ENCODE data around the gene MAD2L1. TPM values are rescaled to one million over a fixed set of nuclear protein-coding genes. Genes with fewer than 3 reads are reported as not detected.

Gene MAD2L1
- 1 to 10 TPM in 2 of 4 donors, under 1 TPM in 2; 0.37 to 3.4 (median 1.4) TPM for total RNA-seq

GRCh38 chr4:120066517-120067340 lies at the start of gene MAD2L1:
TSS of gene MAD2L1 (minus strand) at chr4:120066848. CDS start at chr4:120066734, 114 bp downstream.
- Histone ChIP-seq H3K9me3 (no peaks in the 10 kb centered on the region), H3K4me1 (peaks cover 6 to 32% (median 20%) of the 10 kb centered on the region in 4 donors), H3K27ac (peak within 1 kb of the TSS; percentile 92 to 98 (median 95)), H3K27me3 (no peaks in the 10 kb centered on the region), H3K4me3 (peak within 1 kb of the TSS; percentile 44 to 86 (median 58)), H3K36me3 (no peaks in the 10 kb centered on the region)
- in situ Hi-C loops (cut with MboI; ENCODE audit: low pct_ligation_motif_present in 1 of 4, low pct_unique_long_range_greater_than_20kb in 1 of 4, low sequenced_read_pairs in 3 of 4), result no loop called here
- WGBS, 2 donors (ENCODE audit: low coverage in 1 of 2), result 0% methylated on average over 59 of the region's 65 CpGs; no CpG with 5 or more reads in 1 of the 2 donors
- TF ChIP-seq EP300 (IDR thresholded peaks at IDR 0.05; ENCODE audit: low read depth), result no peak
- TF ChIP-seq POLR2A (IDR thresholded peaks at IDR 0.05), result peak; percentile 90
- no peak for TF ChIP-seq CTCF (IDR thresholded peaks at IDR 0.05)
- TF ChIP-seq POLR2AphosphoS5 (IDR thresholded peaks at IDR 0.05), result peak; percentile 72 to 96 (median 96)
- peak; percentile 99 for DNase-seq
- intact Hi-C loops (cut with DNase I; ENCODE audit: low total_unique reads), result no loop called here

- H3K4me1 ChIP-seq, result no peaks in the 10 kb centered on the region
- intact Hi-C loops (cut with DNase I; ENCODE audit: low total_unique reads), result no loop called here
- in situ Hi-C loops (cut with MboI; ENCODE audit: low pct_ligation_motif_present in 1 of 4, low pct_unique_long_range_greater_than_20kb in 1 of 4, low sequenced_read_pairs in 3 of 4), result no loop called here
These were observed 45.1 kb upstream of the MAD2L1 start for GRCh38 chr4:120111745-120112144.

GRCh38 chr4:120109406-120109805 lies 42.8 kb upstream of the MAD2L1 start:
- Histone ChIP-seq H3K9me3 (no peaks in the 10 kb centered on the region), H3K4me1 (no peaks in the 10 kb centered on the region), H3K27me3 (no peaks in the 10 kb centered on the region), H3K4me3 (no peak overlapping the region), H3K27ac (no peak overlapping the region), H3K36me3 (no peaks in the 10 kb centered on the region)
- in situ Hi-C loops (cut with MboI; ENCODE audit: low pct_ligation_motif_present in 1 of 4, low pct_unique_long_range_greater_than_20kb in 1 of 4, low sequenced_read_pairs in 3 of 4) (no loop called here), intact Hi-C loops (cut with DNase I; ENCODE audit: low total_unique reads) (no loop called here)
- no peak for TF ChIP-seq POLR2AphosphoS5 (IDR thresholded peaks at IDR 0.05)
- TF ChIP-seq CTCF (IDR thresholded peaks at IDR 0.05), result no peak
- TF ChIP-seq POLR2A (IDR thresholded peaks at IDR 0.05), result no peak
- no peak for TF ChIP-seq EP300 (IDR thresholded peaks at IDR 0.05; ENCODE audit: low read depth)
- no peak for DNase-seq

More at GRCh38 chr4:120111745-120112144, 45.1 kb upstream of the MAD2L1 start:
- H3K27me3 ChIP-seq, result no peaks in the 10 kb centered on the region
- TF ChIP-seq EP300 (IDR thresholded peaks at IDR 0.05; ENCODE audit: low read depth), result no peak
- no peak for TF ChIP-seq POLR2A (IDR thresholded peaks at IDR 0.05)
- no peak for TF ChIP-seq CTCF (IDR thresholded peaks at IDR 0.05)
- no peak for DNase-seq
- no peak overlapping the region for H3K27ac ChIP-seq
- no peaks in the 10 kb centered on the region for H3K36me3 ChIP-seq
- no peak overlapping the region for H3K4me3 ChIP-seq
- WGBS, 2 donors (ENCODE audit: low coverage in 1 of 2), result 92 to 94% methylated on average over 1 of the region's 1 CpG
- H3K9me3 ChIP-seq, result no peaks in the 10 kb centered on the region

- H3K27me3 ChIP-seq, result no peaks in the 10 kb centered on the region
- DNase-seq, result no peak
- no peaks in the 10 kb centered on the region for H3K36me3 ChIP-seq
- no peak overlapping the region for H3K4me3 ChIP-seq
- H3K9me3 ChIP-seq, result no peaks in the 10 kb centered on the region
- TF ChIP-seq POLR2A (IDR thresholded peaks at IDR 0.05), result no peak
- TF ChIP-seq EP300 (IDR thresholded peaks at IDR 0.05; ENCODE audit: low read depth), result no peak
- TF ChIP-seq CTCF (IDR thresholded peaks at IDR 0.05), result no peak
- TF ChIP-seq POLR2AphosphoS5 (IDR thresholded peaks at IDR 0.05), result no peak
- in situ Hi-C loops (cut with MboI; ENCODE audit: low pct_ligation_motif_present in 1 of 4, low pct_unique_long_range_greater_than_20kb in 1 of 4, low sequenced_read_pairs in 3 of 4) (no loop called here), intact Hi-C loops (cut with DNase I; ENCODE audit: low total_unique reads) (no loop called here)
- H3K27ac ChIP-seq, result no peak overlapping the region
- H3K4me1 ChIP-seq, result no peaks in the 10 kb centered on the region
- WGBS, 2 donors (ENCODE audit: low coverage in 1 of 2), result 78 to 96% methylated on average over 1 of the region's 1 CpG
These were observed 38.8 kb upstream of the MAD2L1 start for GRCh38 chr4:120105472-120105871.

Data from transverse colon (tissue), 4 donors.